ENCODE data around the gene RXFP3. TPM values are rescaled to one million over a fixed set of nuclear protein-coding genes. Genes with fewer than 3 reads are reported as not detected.

The RXFP3 gene
- total RNA-seq, 2 donors from 2014 or later, result not detected

GRCh38 chr5:33964132-33964700 lies 28.0 kb downstream of the RXFP3 start:
- Histone ChIP-seq H3K27me3 (no peaks in the 10 kb centered on the region), H3K36me3 (replicated peaks in 1 of 2; ENCODE audit: insufficient read depth in 1 of 2, low read depth in 2 of 2) (no peaks in the 10 kb centered on the region), H3K27ac (no peak overlapping the region), H3K9me3 (no peaks in the 10 kb centered on the region), H3K4me1 (peaks cover 7% of the 10 kb centered on the region), H3K4me3 (no peak overlapping the region)
- intact Hi-C loops (cut with DNase I), result no loop called here
- ATAC-seq, result no peak
- 68 to 79% methylated on average over 2 of the region's 2 CpGs for WGBS, 2 donors
- DNase-seq, result no peak
- TF ChIP-seq POLR2A (IDR thresholded peaks at IDR 0.05) (no peak), CTCF (IDR thresholded peaks at IDR 0.05) (no peak)

- Histone ChIP-seq H3K4me3 (no peak overlapping the region), H3K36me3 (replicated peaks in 1 of 2; ENCODE audit: insufficient read depth in 1 of 2, low read depth in 2 of 2) (no peaks in the 10 kb centered on the region), H3K27ac (no peak overlapping the region), H3K4me1 (peaks cover 13% of the 10 kb centered on the region), H3K27me3 (no peaks in the 10 kb centered on the region), H3K9me3 (no peaks in the 10 kb centered on the region)
- 35 to 59% methylated on average over 2 of the region's 2 CpGs for WGBS, 2 donors
- TF ChIP-seq CTCF (IDR thresholded peaks at IDR 0.05), result no peak
- intact Hi-C loops (cut with DNase I), result no loop called here
- ATAC-seq (no peak), DNase-seq (no peak)
Observed at GRCh38 chr5:33966805-33967204, 30.6 kb downstream of the RXFP3 start.

GRCh38 chr5:33968211-33969005 lies 32.2 kb downstream of the RXFP3 start:
- Histone ChIP-seq H3K4me1 (peaks cover 13% of the 10 kb centered on the region), H3K36me3 (replicated peaks in 1 of 2; ENCODE audit: insufficient read depth in 1 of 2, low read depth in 2 of 2) (no peaks in the 10 kb centered on the region), H3K9me3 (no peaks in the 10 kb centered on the region), H3K4me3 (no peak overlapping the region), H3K27ac (no peak overlapping the region), H3K27me3 (no peaks in the 10 kb centered on the region)
- 35 to 42% methylated on average over 3 of the region's 3 CpGs for WGBS, 2 donors
- ATAC-seq (no peak), DNase-seq (no peak)
- TF ChIP-seq POLR2A (IDR thresholded peaks at IDR 0.05), result no peak
- no peak for TF ChIP-seq CTCF (IDR thresholded peaks at IDR 0.05)
- intact Hi-C loops (cut with DNase I), result no loop called here

GRCh38 chr5:33969572-33970452 lies 33.6 kb downstream of the RXFP3 start:
- no peaks in the 10 kb centered on the region for H3K36me3 ChIP-seq (replicated peaks in 1 of 2; ENCODE audit: insufficient read depth in 1 of 2, low read depth in 2 of 2)
- peak; percentile 72 for ATAC-seq
- H3K9me3 ChIP-seq, result no peaks in the 10 kb centered on the region
- TF ChIP-seq POLR2A (IDR thresholded peaks at IDR 0.05) (no peak), CTCF (IDR thresholded peaks at IDR 0.05) (peak in 6 of 7 experiments; percentile 49 to 63 (median 56))
- H3K27me3 ChIP-seq, result no peaks in the 10 kb centered on the region
- DNase-seq, result peak; percentile 13 to 35 (median 29)
- intact Hi-C loops (cut with DNase I), result no loop called here
- no peak overlapping the region for H3K4me3 ChIP-seq
- 52 to 53% methylated on average over 9 to 10 of the region's 10 CpGs for WGBS, 2 donors
- H3K27ac ChIP-seq, result no peak overlapping the region
- H3K4me1 ChIP-seq, result peaks cover 13% of the 10 kb centered on the region
